SW 1271 (cell line): Measurements from ENCODE around the gene NLRP1.
A peak's percentile ranks its signal among the peaks of the same experiment; 100 is the strongest.

ENCODE experiments used
- DNase-seq, 2 experiments: peaks; one replicate each; lab custom pipeline; 2025; lab: John Stamatoyannopoulos, UW

NLRP1 gene

DNA sequence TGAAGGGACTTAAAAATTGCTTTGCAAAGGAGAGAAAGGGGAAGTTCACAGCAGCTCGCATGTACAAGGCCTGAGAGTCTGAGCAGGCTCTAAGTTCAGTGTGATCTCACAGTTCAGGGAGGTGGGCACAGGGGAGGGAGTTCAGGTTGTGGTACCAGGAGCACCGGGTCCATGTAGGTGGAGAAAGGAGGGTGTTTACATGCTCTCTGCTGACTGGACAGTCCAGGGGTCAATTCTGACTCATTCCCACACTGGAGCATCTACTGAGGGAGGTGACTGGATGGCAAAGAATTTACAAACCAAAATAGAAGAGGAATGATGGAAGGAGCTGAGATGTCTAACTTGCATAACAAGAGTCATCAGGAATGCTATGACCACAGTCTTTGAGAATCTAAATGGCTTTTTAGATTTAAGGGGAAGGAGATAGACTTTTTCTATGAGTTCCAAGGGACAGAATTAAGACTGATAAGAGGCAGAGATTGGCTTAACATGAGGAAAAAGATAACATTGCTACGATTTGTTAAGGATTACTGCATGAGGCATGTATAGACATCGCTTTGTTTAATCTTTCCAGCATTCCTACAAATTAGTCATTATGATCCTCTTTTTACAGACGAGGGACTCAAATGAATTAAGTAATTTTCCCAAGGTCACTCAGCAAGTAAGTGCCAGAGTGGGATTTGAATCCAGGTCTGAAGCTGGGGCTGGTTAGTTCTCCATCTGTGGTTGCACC, 68.1 kb downstream of the NLRP1 start:
- DNase-seq = peak; percentile 87 to 96

DNA sequence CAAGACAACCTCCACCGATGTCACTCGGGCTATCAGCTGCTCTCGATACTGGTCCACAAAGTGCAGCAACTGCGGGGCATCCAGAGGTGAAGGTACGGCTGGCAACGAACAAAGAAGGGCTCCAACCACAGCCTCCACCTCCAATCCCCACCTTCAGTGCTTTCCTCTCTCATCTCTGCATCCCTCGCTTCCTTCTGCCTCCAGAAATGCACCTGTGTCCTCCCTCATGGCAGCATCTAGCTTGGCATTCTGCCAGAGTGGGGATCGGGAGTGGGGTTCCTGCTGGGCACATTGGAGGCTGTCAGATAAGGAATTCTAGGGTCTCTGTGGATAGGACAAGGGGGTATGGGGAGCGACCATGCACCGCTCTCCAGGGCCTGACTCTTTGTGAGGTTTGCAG, 69.3 kb downstream of the NLRP1 start:
- DNase-seq = no peak

- DNase-seq = no peak
Measured at GRCh38 chr17:5513628-5514027, 70.7 kb downstream of the NLRP1 start.

- DNase-seq = no peak
Measured at GRCh38 chr17:5511401-5512225, 72.7 kb downstream of the NLRP1 start.

DNA sequence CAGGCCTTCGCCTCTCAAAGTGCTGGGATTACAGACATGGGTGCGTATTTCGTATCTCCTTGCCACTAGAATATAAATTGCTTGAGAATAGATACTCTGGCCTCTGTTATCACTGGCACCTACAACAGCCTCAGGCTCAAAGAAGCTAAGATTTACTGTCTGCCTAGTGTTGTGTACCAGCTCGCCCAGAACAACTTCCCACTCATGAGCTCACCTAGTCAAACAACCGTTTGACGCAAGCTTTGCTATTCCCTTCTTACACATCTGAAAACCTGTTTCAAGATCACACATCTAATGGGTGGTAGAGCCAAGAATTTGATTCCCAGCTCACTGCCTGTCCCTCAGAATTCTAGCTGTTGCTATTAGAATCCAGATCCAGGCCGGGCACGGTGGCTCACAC, 73.5 kb downstream of the NLRP1 start:
- no peak for DNase-seq

- no peak for DNase-seq
Measured at GRCh38 chr17:5509482-5509881, 74.8 kb downstream of the NLRP1 start.

DNA sequence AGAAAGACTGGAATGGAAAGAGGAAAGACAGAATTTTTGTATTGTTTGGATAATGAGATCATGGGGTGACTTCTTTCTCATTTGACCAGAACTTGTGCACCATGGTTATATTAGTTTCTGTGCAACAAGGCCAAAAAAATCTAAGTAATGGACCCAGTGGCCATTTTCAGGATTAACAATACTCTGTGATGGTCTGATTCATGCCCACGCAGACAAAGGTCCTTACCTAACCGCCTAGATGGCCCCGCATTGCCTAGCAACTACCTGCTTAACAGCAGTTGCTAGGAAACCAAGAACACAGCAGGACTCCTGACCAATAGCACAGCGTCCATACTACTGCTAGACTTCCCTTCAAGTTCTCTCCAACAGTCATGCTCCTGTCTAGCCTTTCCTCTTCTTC, 75.5 kb downstream of the NLRP1 start:
- no peak for DNase-seq

GRCh38 chr17:5506307-5506706, 78.0 kb downstream of the NLRP1 start:
- DNase-seq = no peak

DNA sequence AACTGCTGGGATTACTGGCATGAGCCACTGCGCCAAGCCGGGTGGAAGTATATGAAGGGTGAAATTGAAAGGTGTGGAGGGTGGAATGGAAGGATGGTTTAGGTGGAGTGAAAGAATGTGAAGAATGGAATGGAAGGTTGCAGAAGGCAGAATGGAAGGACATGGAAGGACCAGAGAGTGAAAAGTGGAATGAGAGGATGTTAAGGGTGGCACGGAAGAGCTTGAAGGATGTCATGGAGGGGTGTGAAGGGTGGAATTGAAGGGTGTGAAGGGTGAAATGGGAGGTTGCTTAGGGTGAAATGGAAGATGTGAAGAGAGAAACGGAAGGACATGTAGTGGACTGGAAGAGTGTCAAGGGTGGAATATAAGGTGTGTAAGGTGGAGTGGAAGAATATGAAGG, 81.8 kb downstream of the NLRP1 start:
- no peak for DNase-seq

- no peak for DNase-seq
Measured at GRCh38 chr17:5501685-5502084, 82.6 kb downstream of the NLRP1 start.

- peak in 1 of 2 experiments; percentile 46 for DNase-seq
Measured at GRCh38 chr17:5500589-5501391, 83.5 kb downstream of the NLRP1 start.

DNA sequence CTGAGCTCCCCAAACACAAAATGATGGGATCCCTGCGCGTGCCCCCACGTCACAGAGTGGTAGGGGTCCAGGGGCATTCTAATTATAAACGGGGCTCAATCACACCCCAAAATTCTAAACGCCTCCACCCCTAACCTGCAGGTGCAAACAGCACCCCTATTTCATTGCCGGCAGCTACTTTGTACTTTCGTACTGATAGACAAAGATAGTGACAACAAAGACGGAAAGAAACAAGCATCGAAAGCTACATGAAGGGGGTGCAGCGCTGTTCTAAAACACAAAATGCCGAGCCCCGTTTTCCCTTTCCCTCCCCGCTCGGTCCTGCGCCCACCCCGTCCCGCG, 84.1 kb downstream of the NLRP1 start:
- no peak for DNase-seq

DNA sequence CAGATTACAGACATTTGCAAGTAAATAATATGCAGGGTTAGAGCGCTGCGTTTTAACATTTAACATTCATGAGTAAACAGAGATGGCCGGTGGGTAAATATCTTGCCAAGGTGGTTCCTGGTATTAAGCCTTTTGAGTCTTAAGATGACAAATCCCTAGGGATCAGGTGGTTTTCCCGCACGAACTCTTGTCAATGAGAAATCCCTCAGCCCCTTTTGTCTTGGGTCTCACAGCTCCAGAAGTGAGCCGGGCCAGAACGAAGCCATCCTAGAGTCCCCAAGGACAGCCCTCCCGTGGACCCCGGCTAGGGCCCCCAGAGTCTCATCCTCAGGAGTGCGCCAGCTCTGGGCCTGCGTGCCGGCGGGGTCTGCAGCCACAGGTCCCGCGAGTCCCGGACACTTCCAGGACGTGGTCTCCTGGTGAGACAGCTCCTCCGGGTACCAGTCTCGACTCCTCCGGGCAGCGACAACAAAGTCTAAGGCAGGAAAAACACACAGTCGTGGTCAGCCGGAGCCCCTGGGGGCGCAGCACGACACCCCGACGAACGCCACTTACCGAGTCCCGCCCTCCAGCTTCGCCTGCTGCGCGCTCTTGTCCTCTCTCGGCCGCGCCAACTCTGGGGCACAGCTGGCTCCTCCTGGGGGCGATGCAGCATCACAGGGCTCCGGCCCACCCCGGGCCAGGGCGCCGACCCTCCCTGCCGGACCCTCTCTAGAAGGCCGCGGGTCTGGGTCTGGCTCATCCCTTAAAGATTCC, 84.7 kb downstream of the NLRP1 start:
- no peak for DNase-seq

DNA sequence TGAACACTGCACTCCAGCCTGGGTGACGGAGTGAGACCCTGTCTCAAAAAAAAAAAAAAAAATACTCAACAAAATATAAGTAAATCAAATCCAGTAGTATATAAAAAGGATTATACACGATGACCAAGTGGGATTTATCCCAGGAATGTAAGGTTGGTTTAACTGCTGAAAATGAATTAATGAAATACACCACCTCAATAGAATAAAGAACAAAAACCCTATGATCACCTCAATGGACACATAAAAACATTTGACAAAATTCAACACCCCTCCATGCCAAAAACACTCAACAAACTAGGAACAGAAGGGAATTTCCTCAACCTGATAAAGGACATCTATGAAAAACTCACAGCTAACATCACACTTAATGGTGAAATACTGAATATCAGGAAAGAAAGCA, 91.3 kb downstream of the NLRP1 start:
- no peak for DNase-seq

DNA sequence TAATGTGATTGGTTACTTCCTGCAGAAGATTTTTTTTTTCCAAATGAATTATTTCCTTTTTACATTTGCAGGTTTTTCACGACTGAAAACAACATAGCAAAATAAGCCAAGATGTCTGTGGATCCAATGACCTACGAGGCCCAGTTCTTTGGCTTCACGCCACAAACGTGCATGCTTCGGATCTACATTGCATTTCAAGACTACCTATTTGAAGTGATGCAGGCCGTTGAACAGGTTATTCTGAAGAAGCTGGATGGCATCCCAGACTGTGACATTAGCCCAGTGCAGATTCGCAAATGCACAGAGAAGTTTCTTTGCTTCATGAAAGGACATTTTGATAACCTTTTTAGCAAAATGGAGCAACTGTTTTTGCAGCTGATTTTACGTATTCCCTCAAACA, 95.6 kb downstream of the NLRP1 start:
- no peak for DNase-seq

DNA sequence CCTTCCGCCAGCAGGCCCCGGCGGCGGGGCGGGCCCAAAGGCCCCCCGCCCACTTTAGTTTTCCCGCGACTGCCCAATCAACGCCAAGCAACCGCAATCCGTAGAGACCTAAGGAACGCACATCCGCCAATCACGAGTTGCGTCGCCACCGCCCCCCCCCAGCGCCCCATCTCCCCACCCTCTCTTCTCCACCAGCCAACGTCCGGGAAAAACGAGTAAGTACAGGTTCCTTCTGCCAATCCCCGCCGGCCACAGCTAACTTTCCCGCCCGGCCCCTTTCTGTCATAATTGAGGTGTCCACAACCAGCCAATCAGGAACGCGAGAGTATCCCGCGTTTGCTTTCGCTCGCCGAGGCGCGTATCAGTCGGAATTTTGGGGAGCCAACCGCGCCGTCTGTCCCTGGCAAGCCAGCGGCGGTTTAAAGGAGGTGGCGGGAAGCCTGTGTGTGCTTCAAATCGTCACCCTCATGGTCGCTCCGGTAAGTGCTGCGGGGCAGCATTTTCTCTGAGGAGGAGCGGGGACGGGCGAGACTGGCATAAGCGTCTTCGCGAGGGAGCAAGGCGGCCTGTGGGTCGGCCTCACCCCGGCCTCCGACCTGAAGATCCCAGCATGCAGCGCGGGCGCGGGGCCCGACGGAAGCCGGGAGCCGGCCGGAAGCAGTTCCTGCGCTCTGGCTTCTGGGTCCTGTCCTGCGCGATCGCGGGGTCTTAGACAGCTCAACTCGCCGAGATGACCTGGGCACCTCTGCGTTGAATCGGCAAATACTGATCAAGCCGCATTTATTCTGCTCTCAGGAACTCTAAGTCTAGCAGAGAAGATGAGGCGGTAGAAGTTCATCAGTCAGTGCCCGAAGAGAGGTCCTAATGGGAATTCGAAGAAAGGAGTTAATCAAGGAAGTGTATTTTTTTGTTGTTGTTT, 97.8 kb downstream of the NLRP1 start, which contains the start of gene MIS12:
Gene MIS12, plus strand, starts transcription at position 361 of the 919 bp plus-strand sequence. CDS start 2,297 bp downstream, outside the sequence.
- peak; percentile 99 for DNase-seq

GRCh38 chr17:5485270-5486205, 98.8 kb downstream of the NLRP1 start, which contains the start of gene DERL2:
DERL2 (minus strand) TSS chr17:5486178; CDS start chr17:5486161, 17 bp downstream.
- peak in 1 of 2 experiments; percentile 70 for DNase-seq

GRCh38 chr17:5481451-5481850, 102.9 kb downstream of the NLRP1 start:
- DNase-seq = no peak

- no peak for DNase-seq
Measured at GRCh38 chr17:5480962-5481361, 103.3 kb downstream of the NLRP1 start.
